Fibroblast of lung (primary cell): ENCODE data around the gene CHRD.

Experiments
- CTCF ChIP-seq, 2 donors: IDR thresholded peaks in 1 of 2; conservative IDR thresholded peaks in 1 of 2; 1 replicate in 1 of 2; 2 replicates in 1 of 2; pipeline ENCODE4 v1.5.1; 2011 to 2012; ENCODE audit warnings: low read length in 2 of 2, control low read depth in 1 of 2, inconsistent platforms in 1 of 2, low read depth in 1 of 2, mild to moderate bottlenecking in 1 of 2
- EZH2 ChIP-seq: IDR thresholded peaks from 2 replicates; pipeline ENCODE4 v1.5.1; 2012; ENCODE audit warnings: low read length, control low read depth, mild to moderate bottlenecking; ENCODE audit errors: missing control alignments

GRCh38 chr3:184372911-184373310 lies 6.9 kb upstream of the CHRD start:
- TF ChIP-seq CTCF (conservative IDR thresholded peaks at IDR 0.05 in 1 of 2, IDR thresholded peaks at IDR 0.05 in 1 of 2; ENCODE audit: low read depth in 1 of 2, low read length in 2 of 2), result no peak
- TF ChIP-seq EZH2, result no peak
